Adrenal gland (tissue), 5 donors: ENCODE data around the gene KLF7.

Source experiments
- POLR2A ChIP-seq, 2 donors: fragments of 450-650 bp; IDR thresholded peaks; one replicate each; pipeline ENCODE4 v1.6.1; 2017; ENCODE audit warnings: antibody characterized with exemption in 2 of 2, mild to moderate bottlenecking in 2 of 2, moderate library complexity in 1 of 2
- TF ChIP-seq, protein P1 (sequence below), 6 experiments: fragments of 450-650 bp in 4 of 6; fragments of 200-600 bp in 2 of 6; sonication (generic) in 1 of 6; IDR thresholded peaks; 1 replicate in 5 of 6; 2 replicates in 1 of 6; pipeline versions ENCODE4 v1.5.1 to v1.8.0; 2016 to 2021; ENCODE audit warnings: antibody characterized with exemption in 6 of 6, mild to moderate bottlenecking in 2 of 6, moderate library complexity in 1 of 6
- donor health status: DM: no; HTN: no; CAD: no.

DNA sequence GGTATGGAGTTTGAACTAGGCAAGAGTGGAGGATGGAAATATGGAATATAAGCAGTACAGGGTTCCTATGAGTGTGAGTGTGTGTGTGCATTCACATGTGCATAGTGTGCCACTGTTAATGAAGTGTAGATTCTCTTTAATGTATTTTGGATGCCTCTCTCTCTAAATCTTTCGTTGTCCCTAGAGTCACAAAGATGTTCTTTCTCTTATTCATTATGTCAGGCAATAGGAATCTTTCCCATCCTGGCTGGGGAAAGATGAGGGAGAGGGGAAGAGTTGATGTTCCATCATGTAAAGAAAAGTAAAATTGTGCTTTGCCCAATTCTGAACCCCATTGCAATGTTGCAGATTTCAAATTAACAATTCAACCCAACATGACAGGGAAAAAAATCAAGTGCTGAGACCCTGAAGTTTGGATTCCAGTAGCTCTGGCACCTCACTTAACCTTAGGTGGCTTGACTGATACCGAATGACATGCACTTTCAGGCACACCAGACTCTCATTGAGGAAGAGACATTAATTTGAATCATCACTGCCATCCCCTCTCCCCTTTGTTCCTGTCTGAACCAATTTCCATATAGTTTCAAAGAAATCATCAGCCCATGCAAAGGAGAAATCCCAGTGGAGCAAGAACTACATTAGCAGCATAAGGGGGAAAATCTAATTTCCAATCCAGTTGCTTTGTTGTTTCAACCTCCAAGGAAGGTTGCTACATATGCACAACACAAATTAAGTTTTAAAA is 28.0 kb downstream of the KLF7 start:
- TF ChIP-seq, protein P1, sequence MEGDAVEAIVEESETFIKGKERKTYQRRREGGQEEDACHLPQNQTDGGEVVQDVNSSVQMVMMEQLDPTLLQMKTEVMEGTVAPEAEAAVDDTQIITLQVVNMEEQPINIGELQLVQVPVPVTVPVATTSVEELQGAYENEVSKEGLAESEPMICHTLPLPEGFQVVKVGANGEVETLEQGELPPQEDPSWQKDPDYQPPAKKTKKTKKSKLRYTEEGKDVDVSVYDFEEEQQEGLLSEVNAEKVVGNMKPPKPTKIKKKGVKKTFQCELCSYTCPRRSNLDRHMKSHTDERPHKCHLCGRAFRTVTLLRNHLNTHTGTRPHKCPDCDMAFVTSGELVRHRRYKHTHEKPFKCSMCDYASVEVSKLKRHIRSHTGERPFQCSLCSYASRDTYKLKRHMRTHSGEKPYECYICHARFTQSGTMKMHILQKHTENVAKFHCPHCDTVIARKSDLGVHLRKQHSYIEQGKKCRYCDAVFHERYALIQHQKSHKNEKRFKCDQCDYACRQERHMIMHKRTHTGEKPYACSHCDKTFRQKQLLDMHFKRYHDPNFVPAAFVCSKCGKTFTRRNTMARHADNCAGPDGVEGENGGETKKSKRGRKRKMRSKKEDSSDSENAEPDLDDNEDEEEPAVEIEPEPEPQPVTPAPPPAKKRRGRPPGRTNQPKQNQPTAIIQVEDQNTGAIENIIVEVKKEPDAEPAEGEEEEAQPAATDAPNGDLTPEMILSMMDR (IDR thresholded peaks at IDR 0.05): no peak
- no peak for TF ChIP-seq POLR2A (IDR thresholded peaks at IDR 0.05)
